Kidney epithelial cell (primary cell): ENCODE data around the gene SLC37A2. TPM values are rescaled to one million over a fixed set of nuclear protein-coding genes. Genes with fewer than 3 reads are reported as not detected.
"Not testable (repeated sequence)": the region's sequence is repeated elsewhere in the genome, so short reads cannot be mapped to it uniquely, and the experiment has no call there.

Source experiments
- DNase-seq: peaks from one replicate; pipeline ENCODE4 v3.0.0-alpha.2; 2010; ENCODE audit warnings: low read depth
- H3K27me3 ChIP-seq: 2 replicates; pipeline ENCODE4 v1.6.0; 2011; ENCODE audit warnings: low read length; ENCODE audit not compliant: control insufficient read depth, insufficient read depth
- H3K36me3 ChIP-seq: 2 replicates; pipeline ENCODE4 v1.5.1; 2011; ENCODE audit warnings: low read length; ENCODE audit not compliant: control insufficient read depth, insufficient read depth
- H3K4me3 ChIP-seq: 2 replicates; pipeline ENCODE4 v1.5.1; 2011; ENCODE audit warnings: low read depth, mild to moderate bottlenecking, control low read depth, low read length
- CTCF ChIP-seq: IDR thresholded peaks from 2 replicates; pipeline ENCODE4 v1.5.1; 2011; ENCODE audit warnings: mild to moderate bottlenecking, moderate library complexity, low read length, control low read depth, inconsistent platforms; ENCODE audit not compliant: insufficient read depth, poor library complexity, severe bottlenecking
- total RNA-seq: library from RNA; depleted of rRNA; stranded (reverse); fragments of >200 nt; gene quantifications from 2 replicates; pipeline ENCODE4 v1.2.3, GENCODE V29; 2015

Gene SLC37A2
- total RNA-seq, 1 donor from 2014 or later, result 1.8 TPM

- no peaks in the 10 kb centered on the region for H3K27me3 ChIP-seq
- no peak for DNase-seq
- H3K4me3 ChIP-seq, result no peak overlapping the region
- no peaks in the 10 kb centered on the region for H3K36me3 ChIP-seq
- TF ChIP-seq CTCF, result no peak
These were observed 25.0 kb downstream of the SLC37A2 start for GRCh38 chr11:125088123-125088522.

GRCh38 chr11:125088576-125089455 is 25.7 kb downstream of the SLC37A2 start:
- no peak for DNase-seq
- H3K36me3 ChIP-seq, result no peaks in the 10 kb centered on the region
- TF ChIP-seq CTCF, result no peak
- no peak overlapping the region for H3K4me3 ChIP-seq
- H3K27me3 ChIP-seq, result no peaks in the 10 kb centered on the region

- not testable (repeated sequence) for H3K36me3 ChIP-seq, H3K4me3 ChIP-seq, DNase-seq, H3K27me3 ChIP-seq
These were observed 26.4 kb downstream of the SLC37A2 start for GRCh38 chr11:125089481-125089880.

GRCh38 chr11:125090151-125090550 is 27.0 kb downstream of the SLC37A2 start:
- H3K4me3 ChIP-seq, DNase-seq, H3K36me3 ChIP-seq, H3K27me3 ChIP-seq: not testable (repeated sequence)

GRCh38 chr11:125090816-125091215 is 27.7 kb downstream of the SLC37A2 start:
- H3K4me3 ChIP-seq, result no peak overlapping the region
- no peak for TF ChIP-seq CTCF
- no peak for DNase-seq
- H3K27me3 ChIP-seq, result no peaks in the 10 kb centered on the region
- H3K36me3 ChIP-seq, result no peaks in the 10 kb centered on the region

- peak; percentile 49 for TF ChIP-seq CTCF
- peak; percentile 42 for DNase-seq
These were observed 28.3 kb downstream of the SLC37A2 start for GRCh38 chr11:125091247-125091876.

More at GRCh38 chr11:125091247-125091876, 28.3 kb downstream of the SLC37A2 start:
- Histone ChIP-seq H3K4me3 (no peak overlapping the region), H3K36me3 (no peaks in the 10 kb centered on the region), H3K27me3 (no peaks in the 10 kb centered on the region)
